Ishikawa (cell line): ENCODE results near the gene ARMC9.

Experiments used
- CEBPB ChIP-seq: IDR thresholded peaks from 2 replicates; pipeline ENCODE4 v1.6.1; 2012
- CREB1 ChIP-seq: IDR thresholded peaks from 2 replicates; pipeline ENCODE4 v1.6.1; 2012; ENCODE audit warnings: low read depth
- EGR1 ChIP-seq: IDR thresholded peaks from 2 replicates; pipeline ENCODE4 v1.6.1; 2012
- EP300 ChIP-seq: IDR thresholded peaks from 2 replicates; pipeline ENCODE4 v1.6.1; 2012; ENCODE audit warnings: borderline replicate concordance
- FOXM1 ChIP-seq: IDR thresholded peaks from 2 replicates; pipeline ENCODE4 v1.6.1; 2012; ENCODE audit warnings: low read depth, borderline replicate concordance
- NFIC ChIP-seq: IDR thresholded peaks from 2 replicates; pipeline ENCODE4 v1.6.1; 2012
- RAD21 ChIP-seq: IDR thresholded peaks from 2 replicates; pipeline ENCODE4 v1.6.1; 2012; ENCODE audit warnings: low read depth
- TAF1 ChIP-seq: IDR thresholded peaks from 2 replicates; pipeline ENCODE4 v1.6.1; 2012; ENCODE audit warnings: low read depth, mild to moderate bottlenecking
- TCF12 ChIP-seq: IDR thresholded peaks from 2 replicates; pipeline ENCODE4 v1.6.1; 2012; ENCODE audit warnings: low read depth
- TEAD4 ChIP-seq: IDR thresholded peaks from 2 replicates; pipeline ENCODE4 v1.6.1; 2012
- YY1 ChIP-seq: IDR thresholded peaks from 2 replicates; pipeline ENCODE4 v1.6.1; 2012; ENCODE audit warnings: low read depth
- ZBTB7A ChIP-seq: IDR thresholded peaks from 2 replicates; pipeline ENCODE4 v1.6.1; 2012; ENCODE audit warnings: low read depth
- TF ChIP-seq, protein P1 (sequence below): IDR thresholded peaks from 2 replicates; pipeline ENCODE4 v1.6.1; 2012
- TF ChIP-seq, protein P2 (sequence below): IDR thresholded peaks from 2 replicates; pipeline ENCODE4 v1.6.1; 2012
- TF ChIP-seq, protein P3 (sequence below): IDR thresholded peaks from 2 replicates; pipeline ENCODE4 v1.6.1; 2012; ENCODE audit warnings: low read depth, mild to moderate bottlenecking

Gene ARMC9

DNA sequence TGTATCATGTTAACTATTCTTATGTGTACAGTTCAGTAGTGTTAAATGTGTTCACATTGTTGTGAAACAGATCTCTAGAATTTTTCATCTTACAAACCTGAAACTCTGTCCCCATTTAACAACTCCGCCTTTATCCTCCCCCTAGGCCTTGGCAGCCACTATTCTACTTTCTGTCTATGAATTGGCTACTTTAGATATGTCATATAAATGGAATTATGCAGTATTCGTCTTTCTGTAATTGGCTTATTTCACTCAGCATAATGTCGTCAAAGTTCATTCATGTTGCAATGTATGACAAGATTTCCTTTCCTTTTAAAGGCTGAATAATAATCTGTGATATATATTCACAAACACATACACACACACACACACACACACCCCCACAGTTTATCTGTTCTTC, 12.4 kb downstream of the ARMC9 start:
- TF ChIP-seq EP300, result no peak
- no peak for TF ChIP-seq ZBTB7A
- no peak for TF ChIP-seq FOXM1
- TF ChIP-seq RAD21, result no peak
- TF ChIP-seq, protein P1, sequence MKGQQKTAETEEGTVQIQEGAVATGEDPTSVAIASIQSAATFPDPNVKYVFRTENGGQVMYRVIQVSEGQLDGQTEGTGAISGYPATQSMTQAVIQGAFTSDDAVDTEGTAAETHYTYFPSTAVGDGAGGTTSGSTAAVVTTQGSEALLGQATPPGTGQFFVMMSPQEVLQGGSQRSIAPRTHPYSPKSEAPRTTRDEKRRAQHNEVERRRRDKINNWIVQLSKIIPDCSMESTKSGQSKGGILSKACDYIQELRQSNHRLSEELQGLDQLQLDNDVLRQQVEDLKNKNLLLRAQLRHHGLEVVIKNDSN, result no peak
- no peak for TF ChIP-seq TEAD4
- TF ChIP-seq CEBPB, result no peak
- TF ChIP-seq YY1, result no peak
- no peak for TF ChIP-seq TCF12
- no peak for TF ChIP-seq EGR1
- TF ChIP-seq, protein P2, sequence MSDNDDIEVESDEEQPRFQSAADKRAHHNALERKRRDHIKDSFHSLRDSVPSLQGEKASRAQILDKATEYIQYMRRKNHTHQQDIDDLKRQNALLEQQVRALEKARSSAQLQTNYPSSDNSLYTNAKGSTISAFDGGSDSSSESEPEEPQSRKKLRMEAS, result no peak
- no peak for TF ChIP-seq TAF1
- TF ChIP-seq, protein P3, sequence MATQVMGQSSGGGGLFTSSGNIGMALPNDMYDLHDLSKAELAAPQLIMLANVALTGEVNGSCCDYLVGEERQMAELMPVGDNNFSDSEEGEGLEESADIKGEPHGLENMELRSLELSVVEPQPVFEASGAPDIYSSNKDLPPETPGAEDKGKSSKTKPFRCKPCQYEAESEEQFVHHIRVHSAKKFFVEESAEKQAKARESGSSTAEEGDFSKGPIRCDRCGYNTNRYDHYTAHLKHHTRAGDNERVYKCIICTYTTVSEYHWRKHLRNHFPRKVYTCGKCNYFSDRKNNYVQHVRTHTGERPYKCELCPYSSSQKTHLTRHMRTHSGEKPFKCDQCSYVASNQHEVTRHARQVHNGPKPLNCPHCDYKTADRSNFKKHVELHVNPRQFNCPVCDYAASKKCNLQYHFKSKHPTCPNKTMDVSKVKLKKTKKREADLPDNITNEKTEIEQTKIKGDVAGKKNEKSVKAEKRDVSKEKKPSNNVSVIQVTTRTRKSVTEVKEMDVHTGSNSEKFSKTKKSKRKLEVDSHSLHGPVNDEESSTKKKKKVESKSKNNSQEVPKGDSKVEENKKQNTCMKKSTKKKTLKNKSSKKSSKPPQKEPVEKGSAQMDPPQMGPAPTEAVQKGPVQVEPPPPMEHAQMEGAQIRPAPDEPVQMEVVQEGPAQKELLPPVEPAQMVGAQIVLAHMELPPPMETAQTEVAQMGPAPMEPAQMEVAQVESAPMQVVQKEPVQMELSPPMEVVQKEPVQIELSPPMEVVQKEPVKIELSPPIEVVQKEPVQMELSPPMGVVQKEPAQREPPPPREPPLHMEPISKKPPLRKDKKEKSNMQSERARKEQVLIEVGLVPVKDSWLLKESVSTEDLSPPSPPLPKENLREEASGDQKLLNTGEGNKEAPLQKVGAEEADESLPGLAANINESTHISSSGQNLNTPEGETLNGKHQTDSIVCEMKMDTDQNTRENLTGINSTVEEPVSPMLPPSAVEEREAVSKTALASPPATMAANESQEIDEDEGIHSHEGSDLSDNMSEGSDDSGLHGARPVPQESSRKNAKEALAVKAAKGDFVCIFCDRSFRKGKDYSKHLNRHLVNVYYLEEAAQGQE, result no peak
- TF ChIP-seq NFIC, result no peak
- TF ChIP-seq CREB1, result no peak

DNA sequence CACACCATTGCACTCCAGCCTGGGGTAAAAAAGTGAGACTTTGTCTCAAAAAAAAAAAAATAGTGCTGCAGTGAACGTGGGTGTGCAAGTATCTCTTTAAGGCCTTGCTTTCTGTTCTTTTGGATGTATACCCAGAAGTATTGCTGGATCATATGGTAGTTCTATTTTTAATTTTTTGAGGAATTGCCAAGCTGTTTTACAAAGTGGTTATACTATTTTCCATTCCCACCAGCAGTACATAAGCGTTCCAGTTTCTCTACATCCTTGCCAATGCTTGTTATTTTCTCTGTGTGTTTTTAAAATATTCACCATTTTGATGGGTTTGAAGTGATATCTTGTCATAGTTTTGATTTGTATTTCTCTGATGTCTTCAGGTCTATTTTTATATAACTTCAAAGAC, 13.1 kb downstream of the ARMC9 start:
- TF ChIP-seq, protein P1, result no peak
- TF ChIP-seq ZBTB7A (no peak), EGR1 (no peak), FOXM1 (no peak), CREB1 (no peak), TAF1 (no peak), RAD21 (no peak), NFIC (no peak), CEBPB (no peak), TEAD4 (no peak), YY1 (no peak), EP300 (no peak), TCF12 (no peak)
- TF ChIP-seq, protein P3, result no peak
- TF ChIP-seq, protein P2, result no peak

DNA sequence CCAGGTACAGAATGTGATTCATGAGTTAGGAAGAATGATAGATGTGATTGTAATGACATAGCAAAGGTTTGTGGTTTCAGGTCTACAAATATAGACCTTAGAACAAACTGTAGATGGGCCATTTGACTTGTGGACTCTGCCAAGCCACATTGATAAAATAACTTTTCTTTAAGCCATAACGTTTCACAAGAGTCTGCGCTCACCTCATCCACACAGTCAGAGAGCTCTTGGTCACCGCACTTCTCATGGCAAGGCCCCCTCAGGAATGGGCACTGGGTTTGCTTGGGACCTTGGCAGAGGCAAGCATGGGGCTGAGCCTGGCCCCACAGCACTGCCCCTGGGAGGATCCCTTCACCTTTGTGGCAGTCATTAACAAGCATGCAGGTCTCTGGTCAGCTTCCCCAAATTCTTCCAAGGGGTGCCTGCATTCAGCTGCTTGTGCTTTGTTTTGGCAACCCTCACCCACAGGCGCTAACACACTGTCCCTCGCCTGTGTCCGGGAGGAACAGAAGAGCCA, 14.0 kb downstream of the ARMC9 start:
- TF ChIP-seq CEBPB, result no peak
- TF ChIP-seq, protein P1, result no peak
- TF ChIP-seq ZBTB7A, result no peak
- TF ChIP-seq YY1, result no peak
- TF ChIP-seq, protein P2, result no peak
- no peak for TF ChIP-seq TEAD4
- TF ChIP-seq, protein P3, result no peak
- no peak for TF ChIP-seq RAD21
- TF ChIP-seq TCF12, result no peak
- TF ChIP-seq EP300, result no peak
- TF ChIP-seq FOXM1, result no peak
- no peak for TF ChIP-seq NFIC
- no peak for TF ChIP-seq TAF1
- no peak for TF ChIP-seq CREB1
- no peak for TF ChIP-seq EGR1
